Activated naive CD4-positive, alpha-beta T cell treated with anti-CD3 and anti-CD28 coated beads, Interleukin-2, amount 50 U/mL, for 24 hours (primary cell): ENCODE results near the gene TMEM158.
A peak's percentile ranks its signal among the peaks of the same experiment; 100 is the strongest.

ENCODE experiments used
- H3K27ac Mint-ChIP-seq: one replicate; pipeline ENCODE4 v1.8.0; 2021; ENCODE audit warnings: mild to moderate bottlenecking, mixed read lengths
- H3K27me3 Mint-ChIP-seq: one replicate; pipeline ENCODE4 v1.8.0; 2021; ENCODE audit warnings: mixed read lengths
- H3K36me3 Mint-ChIP-seq: one replicate; pipeline ENCODE4 v1.8.0; 2021; ENCODE audit warnings: mixed read lengths
- H3K4me1 Mint-ChIP-seq: one replicate; pipeline ENCODE4 v1.8.0; 2021; ENCODE audit warnings: mixed read lengths
- H3K4me3 Mint-ChIP-seq: one replicate; pipeline ENCODE4 v1.8.0; 2021; ENCODE audit warnings: mild to moderate bottlenecking, mixed read lengths
- H3K9me3 Mint-ChIP-seq: one replicate; pipeline ENCODE4 v1.8.0; 2021; ENCODE audit warnings: mixed read lengths

The TMEM158 gene

GRCh38 chr3:45191924-45192417 is 34.1 kb downstream of the TMEM158 start:
- Mint-ChIP-seq H3K4me1 (no peaks in the 10 kb centered on the region), H3K9me3 (no peaks in the 10 kb centered on the region), H3K36me3 (no peaks in the 10 kb centered on the region), H3K27ac (no peak overlapping the region), H3K27me3 (peaks cover 3% of the 10 kb centered on the region), H3K4me3 (no peak overlapping the region)

- Mint-ChIP-seq H3K4me3 (no peak overlapping the region), H3K4me1 (no peaks in the 10 kb centered on the region), H3K27me3 (no peaks in the 10 kb centered on the region), H3K27ac (no peak overlapping the region), H3K36me3 (no peaks in the 10 kb centered on the region), H3K9me3 (no peaks in the 10 kb centered on the region)
Observed at GRCh38 chr3:45191424-45191823, 34.7 kb downstream of the TMEM158 start.

- Mint-ChIP-seq H3K36me3 (no peaks in the 10 kb centered on the region), H3K9me3 (no peaks in the 10 kb centered on the region), H3K27ac (no peak overlapping the region), H3K4me1 (no peaks in the 10 kb centered on the region), H3K27me3 (no peaks in the 10 kb centered on the region), H3K4me3 (no peak overlapping the region)
Observed at GRCh38 chr3:45188719-45189659, 37.1 kb downstream of the TMEM158 start.

- no peaks in the 10 kb centered on the region for H3K36me3 Mint-ChIP-seq
- peaks cover 5% of the 10 kb centered on the region for H3K4me1 Mint-ChIP-seq
- no peak overlapping the region for H3K27ac Mint-ChIP-seq
- no peaks in the 10 kb centered on the region for H3K27me3 Mint-ChIP-seq
- no peaks in the 10 kb centered on the region for H3K9me3 Mint-ChIP-seq
- no peak overlapping the region for H3K4me3 Mint-ChIP-seq
Observed at GRCh38 chr3:45187694-45188141, 38.4 kb downstream of the TMEM158 start.

- H3K27ac Mint-ChIP-seq, result no peak overlapping the region
- H3K4me1 Mint-ChIP-seq, result peaks cover 5% of the 10 kb centered on the region
- H3K9me3 Mint-ChIP-seq, result no peaks in the 10 kb centered on the region
- no peaks in the 10 kb centered on the region for H3K36me3 Mint-ChIP-seq
- H3K27me3 Mint-ChIP-seq, result no peaks in the 10 kb centered on the region
- H3K4me3 Mint-ChIP-seq, result no peak overlapping the region
Observed at GRCh38 chr3:45186871-45187270, 39.2 kb downstream of the TMEM158 start.

GRCh38 chr3:45185461-45185860 is 40.6 kb downstream of the TMEM158 start:
- Mint-ChIP-seq H3K27me3 (no peaks in the 10 kb centered on the region), H3K9me3 (no peaks in the 10 kb centered on the region), H3K36me3 (no peaks in the 10 kb centered on the region), H3K4me1 (peaks cover 5% of the 10 kb centered on the region), H3K27ac (peak overlapping the region; percentile 38), H3K4me3 (no peak overlapping the region)

GRCh38 chr3:45185052-45185451 is 41.0 kb downstream of the TMEM158 start:
- H3K4me3 Mint-ChIP-seq, result no peak overlapping the region
- no peaks in the 10 kb centered on the region for H3K36me3 Mint-ChIP-seq
- no peaks in the 10 kb centered on the region for H3K9me3 Mint-ChIP-seq
- no peak overlapping the region for H3K27ac Mint-ChIP-seq
- peaks cover 5% of the 10 kb centered on the region for H3K4me1 Mint-ChIP-seq
- no peaks in the 10 kb centered on the region for H3K27me3 Mint-ChIP-seq

- peaks cover 5% of the 10 kb centered on the region for H3K4me1 Mint-ChIP-seq
- H3K36me3 Mint-ChIP-seq, result no peaks in the 10 kb centered on the region
- no peak overlapping the region for H3K27ac Mint-ChIP-seq
- no peak overlapping the region for H3K4me3 Mint-ChIP-seq
- no peaks in the 10 kb centered on the region for H3K27me3 Mint-ChIP-seq
- no peaks in the 10 kb centered on the region for H3K9me3 Mint-ChIP-seq
Observed at GRCh38 chr3:45183872-45184262, 42.2 kb downstream of the TMEM158 start.

GRCh38 chr3:45182915-45183871 is 42.9 kb downstream of the TMEM158 start:
- H3K27ac Mint-ChIP-seq, result no peak overlapping the region
- H3K9me3 Mint-ChIP-seq, result no peaks in the 10 kb centered on the region
- no peak overlapping the region for H3K4me3 Mint-ChIP-seq
- H3K27me3 Mint-ChIP-seq, result no peaks in the 10 kb centered on the region
- no peaks in the 10 kb centered on the region for H3K36me3 Mint-ChIP-seq
- H3K4me1 Mint-ChIP-seq, result peaks cover 5% of the 10 kb centered on the region

- Mint-ChIP-seq H3K27me3 (no peaks in the 10 kb centered on the region), H3K9me3 (no peaks in the 10 kb centered on the region), H3K27ac (no peak overlapping the region), H3K36me3 (no peaks in the 10 kb centered on the region), H3K4me1 (peaks cover 5% of the 10 kb centered on the region), H3K4me3 (no peak overlapping the region)
Observed at GRCh38 chr3:45181496-45181895, 44.6 kb downstream of the TMEM158 start.

GRCh38 chr3:45180899-45181298 is 45.2 kb downstream of the TMEM158 start:
- Mint-ChIP-seq H3K36me3 (no peaks in the 10 kb centered on the region), H3K27me3 (no peaks in the 10 kb centered on the region), H3K4me3 (no peak overlapping the region), H3K27ac (no peak overlapping the region), H3K9me3 (no peaks in the 10 kb centered on the region), H3K4me1 (peaks cover 5% of the 10 kb centered on the region)

GRCh38 chr3:45180051-45180450 is 46.0 kb downstream of the TMEM158 start:
- no peak overlapping the region for H3K27ac Mint-ChIP-seq
- H3K27me3 Mint-ChIP-seq, result no peaks in the 10 kb centered on the region
- H3K36me3 Mint-ChIP-seq, result no peaks in the 10 kb centered on the region
- no peak overlapping the region for H3K4me3 Mint-ChIP-seq
- H3K9me3 Mint-ChIP-seq, result no peaks in the 10 kb centered on the region
- H3K4me1 Mint-ChIP-seq, result peaks cover 5% of the 10 kb centered on the region

GRCh38 chr3:45179163-45179562 is 46.9 kb downstream of the TMEM158 start:
- H3K4me1 Mint-ChIP-seq, result peaks cover 5% of the 10 kb centered on the region
- no peak overlapping the region for H3K4me3 Mint-ChIP-seq
- no peaks in the 10 kb centered on the region for H3K9me3 Mint-ChIP-seq
- H3K27me3 Mint-ChIP-seq, result no peaks in the 10 kb centered on the region
- H3K36me3 Mint-ChIP-seq, result no peaks in the 10 kb centered on the region
- no peak overlapping the region for H3K27ac Mint-ChIP-seq

GRCh38 chr3:45178183-45179023 is 47.7 kb downstream of the TMEM158 start:
- no peak overlapping the region for H3K27ac Mint-ChIP-seq
- H3K9me3 Mint-ChIP-seq, result no peaks in the 10 kb centered on the region
- no peak overlapping the region for H3K4me3 Mint-ChIP-seq
- peaks cover 5% of the 10 kb centered on the region for H3K4me1 Mint-ChIP-seq
- no peaks in the 10 kb centered on the region for H3K36me3 Mint-ChIP-seq
- no peaks in the 10 kb centered on the region for H3K27me3 Mint-ChIP-seq

GRCh38 chr3:45176912-45177311 is 49.2 kb downstream of the TMEM158 start:
- H3K27ac Mint-ChIP-seq, result no peak overlapping the region
- no peaks in the 10 kb centered on the region for H3K36me3 Mint-ChIP-seq

More at GRCh38 chr3:45176912-45177311, 49.2 kb downstream of the TMEM158 start:
- Mint-ChIP-seq H3K27me3 (no peaks in the 10 kb centered on the region), H3K9me3 (no peaks in the 10 kb centered on the region), H3K4me3 (no peak overlapping the region), H3K4me1 (no peaks in the 10 kb centered on the region)
